K562 (cell line): Measurements from ENCODE around the gene ZNF816. TPM values are rescaled to one million over a fixed set of nuclear protein-coding genes. Genes with fewer than 3 reads are reported as not detected.
A peak's percentile ranks its signal among the peaks of the same experiment; 100 is the strongest.

ENCODE experiments used
- DPF2 ChIP-seq: fragments of 450-650 bp; IDR thresholded peaks from 2 replicates; pipeline ENCODE4 v1.6.1; 2016
- ELF1 ChIP-seq: fragments of 200-800 bp; sonication (Bioruptor generic); IDR thresholded peaks from 2 replicates; pipeline ENCODE4 v1.6.1; 2016; ENCODE audit warnings: missing genetic modification characterization, missing compliant biosample characterization
- GTF2A2 ChIP-seq: IDR thresholded peaks from 2 replicates; pipeline ENCODE4 v1.6.1; 2016; ENCODE audit warnings: mild to moderate bottlenecking, missing genetic modification characterization, missing compliant biosample characterization
- KAT8 ChIP-seq: fragments of 450-650 bp; IDR thresholded peaks from 2 replicates; pipeline ENCODE4 v1.6.1; 2016; ENCODE audit warnings: low read depth, mild to moderate bottlenecking
- KDM4B ChIP-seq, 2 experiments: fragments of 450-650 bp in 1 of 2; sonication (generic) in 1 of 2; IDR thresholded peaks; 2 replicates each; pipeline ENCODE4 v1.6.1; 2016 to 2017; ENCODE audit warnings: borderline replicate concordance in 2 of 2, antibody characterized with exemption in 1 of 2, low read depth in 1 of 2, mild to moderate bottlenecking in 1 of 2
- MAZ ChIP-seq, 2 experiments: fragments of 450-650 bp in 1 of 2; sonication (generic) in 1 of 2; formaldehyde crosslinking; IDR thresholded peaks in 1 of 2; conservative IDR thresholded peaks in 1 of 2; 2 replicates each; pipeline versions ENCODE4 v1.4.0 to v1.5.0; 2020; ENCODE audit warnings: mild to moderate bottlenecking in 1 of 2, missing genetic modification reagents in 1 of 2
- NFATC3 ChIP-seq: fragments of 450-650 bp; IDR thresholded peaks from 2 replicates; pipeline ENCODE4 v1.6.1; 2017; ENCODE audit warnings: mild to moderate bottlenecking
- SMAD4 ChIP-seq: fragments of 250-450 bp; sonication (Bioruptor Pico); conservative IDR thresholded peaks from 2 replicates; pipeline ENCODE4 v1.8.0; 2021; ENCODE audit warnings: inconsistent platforms, mild to moderate bottlenecking, moderate library complexity
- TARDBP ChIP-seq: fragments of 450-650 bp; IDR thresholded peaks from 2 replicates; pipeline ENCODE4 v1.6.1; 2016
- ZEB2 ChIP-seq: fragments of 450-650 bp; IDR thresholded peaks from 2 replicates; pipeline ENCODE4 v1.6.1; 2016
- ZNF133 ChIP-seq: fragments of 250-450 bp; sonication (Bioruptor Pico); IDR thresholded peaks from 2 replicates; pipeline ENCODE4 v1.4.0; 2020; ENCODE audit warnings: mild to moderate bottlenecking
- ZNF561 ChIP-seq: fragments of 450-650 bp; formaldehyde crosslinking; conservative IDR thresholded peaks from 2 replicates; pipeline ENCODE4 v1.4.0; 2020; ENCODE audit warnings: mild to moderate bottlenecking, moderate library complexity
- polyA plus RNA-seq, 8 experiments: library from polyadenylated mRNA; depleted of rRNA in 4 of 8; stranded (reverse) in 5 of 8; unstranded in 3 of 8; fragments of >200 nt; fragmentation: Nextera tagmentation in 2 of 8; fragmentation: Illumina TruSeq in 1 of 8; extraction: Ambion mirVana in 2 of 8; extraction: Trizol in 1 of 8; gene quantifications; 2 replicates each; pipeline versions ENCODE4 v1.2.1 to v1.2.3, GENCODE V29; 2011 to 2014; ENCODE audit warnings: inconsistent platforms in 1 of 8, missing spikeins in 1 of 8
- total RNA-seq, 7 experiments: library from RNA; depleted of rRNA in 6 of 7; stranded (reverse); fragments of >200 nt in 6 of 7; fragmentation: Illumina TruSeq in 2 of 7; extraction: Trizol in 2 of 7; gene quantifications; 2 replicates each; pipeline versions ENCODE4 v1.2.1 to v1.2.3, GENCODE V29; 2011 to 2021; ENCODE audit warnings: low replicate concordance in 1 of 7
- TF ChIP-seq, protein P1 (sequence below), 2 experiments: fragments of 450-650 bp; IDR thresholded peaks; 2 replicates each; pipeline ENCODE4 v1.6.1; 2018; ENCODE audit warnings: mild to moderate bottlenecking in 2 of 2, low read depth in 1 of 2; ENCODE audit not compliant: partially characterized antibody in 2 of 2
- TF ChIP-seq, protein P2 (sequence below): fragments of 450-650 bp; conservative IDR thresholded peaks from 2 replicates; pipeline ENCODE4 v1.6.1; 2016; ENCODE audit warnings: missing genetic modification characterization, low read depth, mild to moderate bottlenecking, control low read depth, missing compliant biosample characterization
- TF ChIP-seq, protein P3 (sequence below): sonication (generic); formaldehyde crosslinking; IDR thresholded peaks from 2 replicates; pipeline ENCODE4 v1.8.1; 2023; ENCODE audit warnings: missing genetic modification reagents, mild to moderate bottlenecking, borderline replicate concordance

The ZNF816 gene
- total and polyA plus RNA-seq, 9 of the 15 experiments (the other 6 are each of a cell fraction or from before 2014, with no cell fraction given) = 8.6 to 23.4 (median 13.0) TPM

DNA sequence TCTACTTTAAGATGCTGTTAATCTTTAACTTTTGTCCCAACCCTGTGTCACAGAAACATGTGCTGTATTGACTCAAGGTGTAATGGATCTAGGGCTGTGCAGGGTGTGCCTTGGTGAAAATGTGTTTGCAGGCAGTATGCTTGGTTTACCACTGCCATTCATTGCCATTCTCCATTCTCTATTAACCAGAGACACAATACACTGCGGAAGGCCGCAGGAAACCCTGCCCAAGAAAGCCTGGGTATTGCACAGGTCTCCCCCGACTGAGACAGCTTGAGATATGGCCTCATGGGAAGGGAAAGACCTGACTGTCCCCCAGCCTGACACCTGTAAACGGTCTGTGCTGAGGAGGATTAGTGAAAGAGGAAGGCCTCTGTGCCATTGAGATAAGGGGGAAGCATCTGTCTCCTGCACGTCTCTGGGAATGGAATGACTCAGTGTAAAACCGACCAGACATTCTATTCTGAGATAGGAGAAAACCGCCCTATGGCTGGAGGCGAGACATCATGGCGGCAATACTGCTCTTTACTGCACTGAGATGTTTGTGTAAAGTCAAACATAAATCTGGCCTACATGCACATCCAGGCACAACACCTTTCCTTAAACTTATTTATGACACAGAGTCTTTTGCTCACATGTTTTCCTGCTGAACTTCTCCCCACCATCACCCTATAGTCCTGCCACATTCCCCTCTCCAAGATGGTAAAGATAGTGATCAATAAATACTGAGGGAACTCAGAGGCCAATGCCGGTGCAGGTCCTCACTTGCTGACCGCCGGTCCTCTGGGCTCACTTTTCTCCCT, 26.3 kb downstream of the ZNF816 start (continued):
- TF ChIP-seq ZNF561 = no peak
- TF ChIP-seq, protein P1, sequence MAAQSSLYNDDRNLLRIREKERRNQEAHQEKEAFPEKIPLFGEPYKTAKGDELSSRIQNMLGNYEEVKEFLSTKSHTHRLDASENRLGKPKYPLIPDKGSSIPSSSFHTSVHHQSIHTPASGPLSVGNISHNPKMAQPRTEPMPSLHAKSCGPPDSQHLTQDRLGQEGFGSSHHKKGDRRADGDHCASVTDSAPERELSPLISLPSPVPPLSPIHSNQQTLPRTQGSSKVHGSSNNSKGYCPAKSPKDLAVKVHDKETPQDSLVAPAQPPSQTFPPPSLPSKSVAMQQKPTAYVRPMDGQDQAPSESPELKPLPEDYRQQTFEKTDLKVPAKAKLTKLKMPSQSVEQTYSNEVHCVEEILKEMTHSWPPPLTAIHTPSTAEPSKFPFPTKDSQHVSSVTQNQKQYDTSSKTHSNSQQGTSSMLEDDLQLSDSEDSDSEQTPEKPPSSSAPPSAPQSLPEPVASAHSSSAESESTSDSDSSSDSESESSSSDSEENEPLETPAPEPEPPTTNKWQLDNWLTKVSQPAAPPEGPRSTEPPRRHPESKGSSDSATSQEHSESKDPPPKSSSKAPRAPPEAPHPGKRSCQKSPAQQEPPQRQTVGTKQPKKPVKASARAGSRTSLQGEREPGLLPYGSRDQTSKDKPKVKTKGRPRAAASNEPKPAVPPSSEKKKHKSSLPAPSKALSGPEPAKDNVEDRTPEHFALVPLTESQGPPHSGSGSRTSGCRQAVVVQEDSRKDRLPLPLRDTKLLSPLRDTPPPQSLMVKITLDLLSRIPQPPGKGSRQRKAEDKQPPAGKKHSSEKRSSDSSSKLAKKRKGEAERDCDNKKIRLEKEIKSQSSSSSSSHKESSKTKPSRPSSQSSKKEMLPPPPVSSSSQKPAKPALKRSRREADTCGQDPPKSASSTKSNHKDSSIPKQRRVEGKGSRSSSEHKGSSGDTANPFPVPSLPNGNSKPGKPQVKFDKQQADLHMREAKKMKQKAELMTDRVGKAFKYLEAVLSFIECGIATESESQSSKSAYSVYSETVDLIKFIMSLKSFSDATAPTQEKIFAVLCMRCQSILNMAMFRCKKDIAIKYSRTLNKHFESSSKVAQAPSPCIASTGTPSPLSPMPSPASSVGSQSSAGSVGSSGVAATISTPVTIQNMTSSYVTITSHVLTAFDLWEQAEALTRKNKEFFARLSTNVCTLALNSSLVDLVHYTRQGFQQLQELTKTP (IDR thresholded peaks at IDR 0.05; ENCODE audit: low read depth in 1 of 2, partially characterized antibody in 2 of 2) = peak; percentile 53 to 71
- TF ChIP-seq KAT8 = no peak
- peak; percentile 100 for TF ChIP-seq SMAD4 (CRISPR knock-in tag)
- TF ChIP-seq GTF2A2 = no peak
- no peak for TF ChIP-seq ZNF133
- TF ChIP-seq MAZ (CRISPR knock-in tag; conservative IDR thresholded peaks at IDR 0.05 in 1 of 2, IDR thresholded peaks at IDR 0.05 in 1 of 2) = peak; percentile 57 to 84; a peak in 3 of 4 replicates
- TF ChIP-seq ZEB2 = peak; percentile 99
- TF ChIP-seq, protein P2, sequence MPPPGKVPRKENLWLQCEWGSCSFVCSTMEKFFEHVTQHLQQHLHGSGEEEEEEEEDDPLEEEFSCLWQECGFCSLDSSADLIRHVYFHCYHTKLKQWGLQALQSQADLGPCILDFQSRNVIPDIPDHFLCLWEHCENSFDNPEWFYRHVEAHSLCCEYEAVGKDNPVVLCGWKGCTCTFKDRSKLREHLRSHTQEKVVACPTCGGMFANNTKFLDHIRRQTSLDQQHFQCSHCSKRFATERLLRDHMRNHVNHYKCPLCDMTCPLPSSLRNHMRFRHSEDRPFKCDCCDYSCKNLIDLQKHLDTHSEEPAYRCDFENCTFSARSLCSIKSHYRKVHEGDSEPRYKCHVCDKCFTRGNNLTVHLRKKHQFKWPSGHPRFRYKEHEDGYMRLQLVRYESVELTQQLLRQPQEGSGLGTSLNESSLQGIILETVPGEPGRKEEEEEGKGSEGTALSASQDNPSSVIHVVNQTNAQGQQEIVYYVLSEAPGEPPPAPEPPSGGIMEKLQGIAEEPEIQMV = peak; percentile 78
- TF ChIP-seq KDM4B (IDR thresholded peaks at IDR 0.05; ENCODE audit: borderline replicate concordance in 2 of 2, low read depth in 1 of 2) = no peak
- no peak for TF ChIP-seq ELF1
- TF ChIP-seq, protein P3, sequence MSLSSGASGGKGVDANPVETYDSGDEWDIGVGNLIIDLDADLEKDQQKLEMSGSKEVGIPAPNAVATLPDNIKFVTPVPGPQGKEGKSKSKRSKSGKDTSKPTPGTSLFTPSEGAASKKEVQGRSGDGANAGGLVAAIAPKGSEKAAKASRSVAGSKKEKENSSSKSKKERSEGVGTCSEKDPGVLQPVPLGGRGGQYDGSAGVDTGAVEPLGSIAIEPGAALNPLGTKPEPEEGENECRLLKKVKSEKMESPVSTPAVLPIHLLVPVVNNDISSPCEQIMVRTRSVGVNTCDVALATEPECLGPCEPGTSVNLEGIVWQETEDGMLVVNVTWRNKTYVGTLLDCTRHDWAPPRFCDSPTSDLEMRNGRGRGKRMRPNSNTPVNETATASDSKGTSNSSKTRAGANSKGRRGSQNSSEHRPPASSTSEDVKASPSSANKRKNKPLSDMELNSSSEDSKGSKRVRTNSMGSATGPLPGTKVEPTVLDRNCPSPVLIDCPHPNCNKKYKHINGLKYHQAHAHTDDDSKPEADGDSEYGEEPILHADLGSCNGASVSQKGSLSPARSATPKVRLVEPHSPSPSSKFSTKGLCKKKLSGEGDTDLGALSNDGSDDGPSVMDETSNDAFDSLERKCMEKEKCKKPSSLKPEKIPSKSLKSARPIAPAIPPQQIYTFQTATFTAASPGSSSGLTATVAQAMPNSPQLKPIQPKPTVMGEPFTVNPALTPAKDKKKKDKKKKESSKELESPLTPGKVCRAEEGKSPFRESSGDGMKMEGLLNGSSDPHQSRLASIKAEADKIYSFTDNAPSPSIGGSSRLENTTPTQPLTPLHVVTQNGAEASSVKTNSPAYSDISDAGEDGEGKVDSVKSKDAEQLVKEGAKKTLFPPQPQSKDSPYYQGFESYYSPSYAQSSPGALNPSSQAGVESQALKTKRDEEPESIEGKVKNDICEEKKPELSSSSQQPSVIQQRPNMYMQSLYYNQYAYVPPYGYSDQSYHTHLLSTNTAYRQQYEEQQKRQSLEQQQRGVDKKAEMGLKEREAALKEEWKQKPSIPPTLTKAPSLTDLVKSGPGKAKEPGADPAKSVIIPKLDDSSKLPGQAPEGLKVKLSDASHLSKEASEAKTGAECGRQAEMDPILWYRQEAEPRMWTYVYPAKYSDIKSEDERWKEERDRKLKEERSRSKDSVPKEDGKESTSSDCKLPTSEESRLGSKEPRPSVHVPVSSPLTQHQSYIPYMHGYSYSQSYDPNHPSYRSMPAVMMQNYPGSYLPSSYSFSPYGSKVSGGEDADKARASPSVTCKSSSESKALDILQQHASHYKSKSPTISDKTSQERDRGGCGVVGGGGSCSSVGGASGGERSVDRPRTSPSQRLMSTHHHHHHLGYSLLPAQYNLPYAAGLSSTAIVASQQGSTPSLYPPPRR (CRISPR knock-in tag) = no peak
- TF ChIP-seq TARDBP = peak; percentile 79; the same call in 1 of the 2 replicates
- peak; percentile 98 for TF ChIP-seq DPF2
- peak; percentile 78; the same call in 1 of the 2 replicates for TF ChIP-seq NFATC3
